K562 (cell line): Measurements from ENCODE around the gene KRT80. TPM values are rescaled to one million over a fixed set of nuclear protein-coding genes. Genes with fewer than 3 reads are reported as not detected.

Experiments
- ATAC-seq: fragments of 200-7000 bp; cut with Tn5 transposase; 3 replicates; pipeline ENCODE4 v1.9.1; 2020; ENCODE audit warnings: moderate library complexity
- BruUV-seq: library from RNA; stranded (reverse); fragments of 400-500 nt; replicated peaks from 2 replicates; lab custom pipeline; 2021; lab: Mats Ljungman, UMichigan
- CTCF ChIA-PET: fragments of 300-600 bp; formaldehyde crosslinking; extraction: SDS; loops from one replicate; lab custom pipeline; 2021; ENCODE audit warnings: low intra/inter-chr PET ratio; lab: Yijun Ruan, JAX
- POLR2A ChIA-PET: fragments of 300-600, 350-650 bp; sonication (Branson Sonifier 250); formaldehyde crosslinking; extraction: SDS; loops from one replicate; lab custom pipeline; 2021; ENCODE audit warnings: antibody characterized with exemption, inconsistent platforms; lab: Yijun Ruan, JAX
- DNase-seq, 4 experiments: peaks; one replicate each; pipeline versions ENCODE4 v3.0.0 to v3.0.0-alpha.2; 2011 to 2018; ENCODE audit warnings: low spot score in 3 of 4, mixed read lengths in 3 of 4; ENCODE audit errors: extremely low read depth in 1 of 4
- FAIRE-seq: peaks from 2 replicates; lab custom pipeline; 2011; peaks lifted over from hg19 to GRCh38; lab: Jason Lieb, UNC
- H2AFZ ChIP-seq: 2 replicates; pipeline ENCODE4 v1.6.0; 2011; ENCODE audit warnings: low read depth, low read length, control low read depth, inconsistent platforms
- H3K27ac ChIP-seq: fragments of 200-600 bp; 3 replicates; pipeline ENCODE4 v1.8.0; 2011; ENCODE audit warnings: low read depth, mild to moderate bottlenecking, control low read depth, inconsistent platforms, low read length, moderate library complexity, mixed read lengths; ENCODE audit errors: extremely low read depth
- H3K27me3 ChIP-seq, 2 experiments: fragments of 300-600 bp in 1 of 2; 2 replicates in 1 of 2; 3 replicates in 1 of 2; pipeline versions ENCODE4 v1.6.0 to v1.8.0; 2011; ENCODE audit warnings: inconsistent platforms in 2 of 2, low read length in 2 of 2, mild to moderate bottlenecking in 1 of 2, mixed read lengths in 1 of 2, moderate library complexity in 1 of 2; ENCODE audit not compliant: control insufficient read depth in 2 of 2, insufficient read depth in 2 of 2
- H3K36me3 ChIP-seq: fragments of 300-600 bp; 3 replicates; pipeline ENCODE4 v1.8.0; 2011; ENCODE audit warnings: mild to moderate bottlenecking, low read length, inconsistent platforms; ENCODE audit not compliant: control insufficient read depth, insufficient read depth
- H3K4me1 ChIP-seq, 2 experiments: fragments of 200-600 bp in 1 of 2; replicated peaks in 1 of 2; 2 replicates in 1 of 2; 3 replicates in 1 of 2; pipeline versions ENCODE4 v1.5.1 to v1.8.0; 2011; ENCODE audit warnings: inconsistent platforms in 2 of 2, low read length in 2 of 2, mild to moderate bottlenecking in 1 of 2, mixed read lengths in 1 of 2, moderate library complexity in 1 of 2; ENCODE audit not compliant: control insufficient read depth in 2 of 2, insufficient read depth in 2 of 2
- H3K4me2 ChIP-seq: 2 replicates; pipeline ENCODE4 v1.6.1; 2011; ENCODE audit warnings: low read length, control low read depth, inconsistent platforms, mixed read lengths; ENCODE audit not compliant: insufficient read depth
- H3K4me3 ChIP-seq: fragments of 200-600 bp; sonication (generic), shearing (Covaris generic); 2 replicates; pipeline ENCODE4 v1.5.1; 2016; ENCODE audit warnings: control low read depth, inconsistent platforms
- H3K79me2 ChIP-seq: fragments of 200-600 bp; 3 replicates; pipeline ENCODE4 v1.8.0; 2011; ENCODE audit warnings: low read length, inconsistent platforms; ENCODE audit not compliant: control insufficient read depth, insufficient read depth
- H3K9ac ChIP-seq, 2 experiments: 2 replicates each; pipeline versions ENCODE4 v1.6.0 to v1.6.1; 2011; ENCODE audit warnings: low read depth in 2 of 2, low read length in 2 of 2, control low read depth in 1 of 2, inconsistent platforms in 1 of 2, mild to moderate bottlenecking in 1 of 2, mixed read lengths in 1 of 2; ENCODE audit not compliant: insufficient read depth in 1 of 2
- H3K9me1 ChIP-seq: one replicate; pipeline ENCODE4 v1.6.0; 2011; ENCODE audit warnings: inconsistent platforms, mild to moderate bottlenecking, low read length, moderate library complexity; ENCODE audit not compliant: control insufficient read depth, insufficient read depth
- H3K9me3 ChIP-seq: replicated peaks from 2 replicates; pipeline ENCODE4 v1.5.1; 2011; ENCODE audit warnings: low read depth, low read length, inconsistent platforms; ENCODE audit not compliant: control insufficient read depth, insufficient read depth
- H4K20me1 ChIP-seq: replicated peaks from 2 replicates; pipeline ENCODE4 v1.6.1; 2011; ENCODE audit warnings: low read length, inconsistent platforms, mixed read lengths; ENCODE audit not compliant: control insufficient read depth, insufficient read depth
- CREBBP ChIP-seq: IDR thresholded peaks from one replicate; pipeline ENCODE4 v1.6.1; 2012; ENCODE audit warnings: low read depth, mild to moderate bottlenecking, control low read depth, inconsistent platforms, low read length
- KLF16 ChIP-seq: IDR thresholded peaks from 2 replicates; pipeline ENCODE4 v1.6.1; 2016; ENCODE audit warnings: antibody characterized with exemption
- MAX ChIP-seq: sonication (generic); formaldehyde crosslinking; IDR thresholded peaks from 2 replicates; pipeline ENCODE4 v1.9.0; 2022; ENCODE audit warnings: mild to moderate bottlenecking, missing genetic modification reagents
- RAD21 ChIP-seq, 2 experiments: fragments of 250-450 bp in 1 of 2; fragments of 450-650 bp in 1 of 2; sonication (Bioruptor Pico) in 1 of 2; formaldehyde crosslinking in 1 of 2; IDR thresholded peaks in 1 of 2; conservative IDR thresholded peaks in 1 of 2; 2 replicates each; pipeline versions ENCODE4 v1.4.0 to v1.8.0; 2020 to 2022; ENCODE audit warnings: mild to moderate bottlenecking in 2 of 2, moderate library complexity in 1 of 2
- RB1 ChIP-seq: fragments of 450-650 bp; IDR thresholded peaks from 2 replicates; pipeline ENCODE4 v1.6.1; 2017; ENCODE audit warnings: low read depth, mild to moderate bottlenecking
- REST ChIP-seq, 2 experiments: fragments of 450-650 bp; formaldehyde crosslinking in 1 of 2; IDR thresholded peaks; 2 replicates each; pipeline versions ENCODE4 v1.4.0 to v1.6.1; 2014 to 2020; ENCODE audit warnings: mild to moderate bottlenecking in 2 of 2, borderline replicate concordance in 1 of 2, low read depth in 1 of 2
- SMC3 ChIP-seq: conservative IDR thresholded peaks from 2 replicates; pipeline ENCODE4 v1.6.1; 2011; ENCODE audit warnings: low read depth, low read length, improper control_type of control experiment; ENCODE audit not compliant: insufficient read depth
- TFAP4 ChIP-seq: sonication (generic); formaldehyde crosslinking; IDR thresholded peaks from 2 replicates; pipeline ENCODE4 v1.8.0; 2022; ENCODE audit warnings: missing genetic modification reagents, mild to moderate bottlenecking, moderate library complexity, borderline replicate concordance
- ZBTB1 ChIP-seq: sonication (generic); formaldehyde crosslinking; IDR thresholded peaks from 2 replicates; pipeline ENCODE4 v1.8.1; 2023; ENCODE audit warnings: missing genetic modification reagents, low read depth, mild to moderate bottlenecking, borderline replicate concordance
- ZFP36 ChIP-seq: fragments of 150-350 bp; IDR thresholded peaks from 2 replicates; pipeline ENCODE4 v1.6.1; 2018; ENCODE audit warnings: low read length, low read depth; ENCODE audit not compliant: partially characterized antibody
- WGBS: fragments of 100-300 bp; shearing (Covaris generic); methylation state at CpG from one replicate; pipeline ENCODE4 v1.1.6; 2016; ENCODE audit warnings: low coverage, mixed read lengths; ENCODE audit not compliant: insufficient coverage; ENCODE audit errors: missing lambda C conversion rate; 5-methylcytosine and 5-hydroxymethylcytosine counted together
- in situ Hi-C: fragments of 300-500 bp; cut with MboI; formaldehyde crosslinking; loops from 4 replicates; pipeline ENCODE4 v1.15.0; 2018; ENCODE audit warnings: inconsistent platforms, mixed read lengths
- intact Hi-C: fragments of 100-400 bp; cut with micrococcal nuclease; formaldehyde crosslinking; loops from 2 replicates; pipeline ENCODE4 v1.14.2; 2022
- polyA plus RNA-seq, 8 experiments: library from polyadenylated mRNA; depleted of rRNA in 4 of 8; stranded (reverse) in 5 of 8; unstranded in 3 of 8; fragments of >200 nt; fragmentation: Nextera tagmentation in 2 of 8; fragmentation: Illumina TruSeq in 1 of 8; extraction: Ambion mirVana in 2 of 8; extraction: Trizol in 1 of 8; gene quantifications; 2 replicates each; pipeline versions ENCODE4 v1.2.1 to v1.2.3, GENCODE V29; 2011 to 2014; ENCODE audit warnings: inconsistent platforms in 1 of 8, missing spikeins in 1 of 8
- total RNA-seq, 7 experiments: library from RNA; depleted of rRNA in 6 of 7; stranded (reverse); fragments of >200 nt in 6 of 7; fragmentation: Illumina TruSeq in 2 of 7; extraction: Trizol in 2 of 7; gene quantifications; 2 replicates each; pipeline versions ENCODE4 v1.2.1 to v1.2.3, GENCODE V29; 2011 to 2021; ENCODE audit warnings: low replicate concordance in 1 of 7

The KRT80 gene
- total and polyA plus RNA-seq, 9 of the 15 experiments (the other 6 are each of a cell fraction or from before 2014, with no cell fraction given) = not detected

GRCh38 chr12:52213564-52214420 lies 22.0 kb upstream of the KRT80 start:
- FAIRE-seq = peak; percentile 92
- TF ChIP-seq KLF16 (0 out of 2 replicates have a peak, but pooled peaks have one; percentile 28), RB1 (0 out of 2 replicates have a peak, but pooled peaks have one; percentile 38), ZFP36 (peak; percentile 9), SMC3 (peak; percentile 58), TFAP4 (CRISPR knock-in tag) (peak; percentile 50; the same call in 1 of the 2 replicates), REST (IDR thresholded peaks at IDR 0.05; ENCODE audit: borderline replicate concordance) (peak; percentile 46; the same call in 1 of the 2 replicates), REST (CRISPR knock-in tag; IDR thresholded peaks at IDR 0.05; ENCODE audit: low read depth) (no peak), CREBBP (no peak), RAD21 (CRISPR knock-in tag; conservative IDR thresholded peaks at IDR 0.05 in 1 of 2, IDR thresholded peaks at IDR 0.05 in 1 of 2) (peak; percentile 50 to 72), MAX (CRISPR knock-in tag) (0 out of 2 replicates have a peak, but pooled peaks have one; percentile 15), ZBTB1 (CRISPR knock-in tag) (no peak)

More at GRCh38 chr12:52213564-52214420, 22.0 kb upstream of the KRT80 start:
- Histone ChIP-seq H3K4me1 (no peaks in the 10 kb centered on the region; a peak in 1 of 5 replicates), H3K79me2 (no peaks in the 10 kb centered on the region), H4K20me1 (peaks cover 15% of the 10 kb centered on the region), H3K27ac (no peak overlapping the region), H3K4me3 (no peak overlapping the region), H3K36me3 (no peaks in the 10 kb centered on the region), H2AFZ (no peak overlapping the region), H3K4me2 (no peak overlapping the region), H3K9ac (no peak overlapping the region), H3K9me3 (no peaks in the 10 kb centered on the region), H3K9me1 (no peaks in the 10 kb centered on the region), H3K27me3 (peaks cover 9 to 32% of the 10 kb centered on the region in 2 experiments; a peak in 4 of 5 replicates)
- DNase-seq (peak; percentile 61 to 83 (median 76)), ATAC-seq (peak; percentile 95)
- ChIA-PET CTCF (interaction anchor here (1.0 to 1.4 kb wide), 3 partner anchors 58 to 73 kb away, joined by 3 to 5 read pairs (median 3); no protein-coding TSS in a partner anchor), POLR2A (no interaction called here)
- BruUV-seq = no TSS peak
- in situ Hi-C loops = no loop called here
- intact Hi-C loops = no loop called here
- 3% methylated on average over 13 of the region's 13 CpGs for WGBS
